ENCODE data around the gene KLHL29. TPM values are rescaled to one million over a fixed set of nuclear protein-coding genes. Genes with fewer than 3 reads are reported as not detected.

The KLHL29 gene
- total and polyA plus RNA-seq, 10 of the 15 experiments (the other 5 are each of a cell fraction or from before 2014, with no cell fraction given) = 1.4 to 19.5 (median 6.1) TPM

DNA sequence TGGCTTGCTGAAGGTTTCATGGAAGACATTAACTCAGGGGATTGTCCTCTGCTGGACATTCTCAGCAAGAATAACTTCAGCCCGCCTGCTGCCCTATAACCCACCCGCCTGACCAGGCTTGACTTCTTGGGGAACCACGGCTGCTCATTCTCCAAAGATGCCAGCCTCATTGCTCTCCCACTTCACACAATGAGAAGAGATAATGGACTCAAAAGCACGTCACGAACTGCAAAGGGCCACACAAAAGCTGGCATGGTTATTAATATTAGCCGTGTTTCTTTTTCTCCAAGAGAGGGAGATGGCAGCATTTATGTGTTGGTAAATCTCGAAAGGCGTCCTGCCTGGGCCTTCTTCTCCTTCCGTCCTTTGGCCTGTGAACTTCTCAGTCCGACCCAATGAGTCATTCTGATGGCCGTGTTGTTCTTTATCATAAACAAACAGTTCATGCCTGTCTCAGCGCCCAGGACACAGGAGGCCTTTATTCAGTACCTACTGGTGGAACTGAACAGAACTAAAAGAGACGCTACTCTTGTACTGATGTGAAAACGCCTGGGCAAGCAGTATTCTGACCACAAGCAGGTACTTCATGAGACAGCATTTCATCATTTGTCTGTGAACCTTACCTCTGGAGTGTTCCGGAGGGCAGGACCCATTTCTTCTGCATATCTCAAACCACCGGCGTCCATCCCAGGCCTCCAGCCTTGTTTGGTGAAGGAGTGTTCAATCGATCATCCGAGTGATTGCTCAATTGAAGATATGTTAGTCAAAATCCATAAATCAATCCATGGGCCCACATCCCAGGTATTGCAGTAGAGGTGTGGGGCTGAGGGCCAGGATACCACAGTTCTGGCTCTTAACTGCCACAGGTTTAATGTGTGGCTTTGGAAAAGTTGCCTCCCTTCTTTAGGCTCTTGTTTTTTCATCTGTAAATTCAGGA lies 25.1 kb upstream of the KLHL29 start:
- TF ChIP-seq MEF2A (IDR thresholded peaks at IDR 0.05; ENCODE audit: insufficient read depth, low read depth, low read length) = no peak
- no peak for TF ChIP-seq SIN3A (IDR thresholded peaks at IDR 0.05; ENCODE audit: low read depth, low read length)
- TF ChIP-seq, protein P1, sequence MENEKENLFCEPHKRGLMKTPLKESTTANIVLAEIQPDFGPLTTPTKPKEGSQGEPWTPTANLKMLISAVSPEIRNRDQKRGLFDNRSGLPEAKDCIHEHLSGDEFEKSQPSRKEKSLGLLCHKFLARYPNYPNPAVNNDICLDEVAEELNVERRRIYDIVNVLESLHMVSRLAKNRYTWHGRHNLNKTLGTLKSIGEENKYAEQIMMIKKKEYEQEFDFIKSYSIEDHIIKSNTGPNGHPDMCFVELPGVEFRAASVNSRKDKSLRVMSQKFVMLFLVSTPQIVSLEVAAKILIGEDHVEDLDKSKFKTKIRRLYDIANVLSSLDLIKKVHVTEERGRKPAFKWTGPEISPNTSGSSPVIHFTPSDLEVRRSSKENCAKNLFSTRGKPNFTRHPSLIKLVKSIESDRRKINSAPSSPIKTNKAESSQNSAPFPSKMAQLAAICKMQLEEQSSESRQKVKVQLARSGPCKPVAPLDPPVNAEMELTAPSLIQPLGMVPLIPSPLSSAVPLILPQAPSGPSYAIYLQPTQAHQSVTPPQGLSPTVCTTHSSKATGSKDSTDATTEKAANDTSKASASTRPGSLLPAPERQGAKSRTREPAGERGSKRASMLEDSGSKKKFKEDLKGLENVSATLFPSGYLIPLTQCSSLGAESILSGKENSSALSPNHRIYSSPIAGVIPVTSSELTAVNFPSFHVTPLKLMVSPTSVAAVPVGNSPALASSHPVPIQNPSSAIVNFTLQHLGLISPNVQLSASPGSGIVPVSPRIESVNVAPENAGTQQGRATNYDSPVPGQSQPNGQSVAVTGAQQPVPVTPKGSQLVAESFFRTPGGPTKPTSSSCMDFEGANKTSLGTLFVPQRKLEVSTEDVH (IDR thresholded peaks at IDR 0.05; ENCODE audit: low read depth, partially characterized antibody) = no peak
- no peak for TF ChIP-seq YBX1 (IDR thresholded peaks at IDR 0.05)
- no peak for TF ChIP-seq BACH1 (IDR thresholded peaks at IDR 0.05; ENCODE audit: borderline replicate concordance)
- TF ChIP-seq NBN (IDR thresholded peaks at IDR 0.05) = no peak
- TF ChIP-seq CHD1 (IDR thresholded peaks at IDR 0.05; ENCODE audit: low read depth, low read length) = no peak
- TF ChIP-seq PRDM15 (CRISPR knock-in tag; IDR thresholded peaks at IDR 0.05) = no peak
- no peak for TF ChIP-seq ZSCAN29 (IDR thresholded peaks at IDR 0.05)
- no peak for TF ChIP-seq IKZF1 (conservative IDR thresholded peaks at IDR 0.05)
- TF ChIP-seq, protein P2, sequence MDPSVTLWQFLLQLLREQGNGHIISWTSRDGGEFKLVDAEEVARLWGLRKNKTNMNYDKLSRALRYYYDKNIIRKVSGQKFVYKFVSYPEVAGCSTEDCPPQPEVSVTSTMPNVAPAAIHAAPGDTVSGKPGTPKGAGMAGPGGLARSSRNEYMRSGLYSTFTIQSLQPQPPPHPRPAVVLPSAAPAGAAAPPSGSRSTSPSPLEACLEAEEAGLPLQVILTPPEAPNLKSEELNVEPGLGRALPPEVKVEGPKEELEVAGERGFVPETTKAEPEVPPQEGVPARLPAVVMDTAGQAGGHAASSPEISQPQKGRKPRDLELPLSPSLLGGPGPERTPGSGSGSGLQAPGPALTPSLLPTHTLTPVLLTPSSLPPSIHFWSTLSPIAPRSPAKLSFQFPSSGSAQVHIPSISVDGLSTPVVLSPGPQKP (IDR thresholded peaks at IDR 0.05; ENCODE audit: low read depth, low read length) = no peak
- no peak for TF ChIP-seq HDAC2 (IDR thresholded peaks at IDR 0.05)
- TF ChIP-seq ZBTB11 (CRISPR knock-in tag; IDR thresholded peaks at IDR 0.05) = no peak
- 72% methylated on average over 19 of the region's 19 CpGs for WGBS (ENCODE audit: insufficient coverage, insufficient replicate concordance, low lambda C conversion rate, missing lambda C conversion rate)
- no peak overlapping the region for H3K4me2 ChIP-seq (ENCODE audit: control insufficient read depth, insufficient read depth)
- H2AFZ ChIP-seq (ENCODE audit: control insufficient read depth, low read depth, low read length) = no peak overlapping the region
- ChIA-PET POLR2A (no interaction called here), RAD21 (ENCODE audit: unreplicated experiment) (no interaction called here), CTCF (interaction anchor here (1.2 kb wide), 1 partner anchor 45 kb away, joined by 3 read pairs; no protein-coding TSS in a partner anchor), SMC1A (ENCODE audit: uncharacterized antibody, unreplicated experiment) (no interaction called here)
- H3K27ac ChIP-seq (ENCODE audit: control insufficient read depth, insufficient read depth) = no peak overlapping the region
- ATAC-seq (no peak), DNase-seq (ENCODE audit: low read depth, low spot score) (no peak), FAIRE-seq (no peak)
- H3K79me2 ChIP-seq (ENCODE audit: control insufficient read depth, insufficient read depth, low read length) = no peaks in the 10 kb centered on the region
- H3K4me3 ChIP-seq = no peak overlapping the region
- no peaks in the 10 kb centered on the region for H4K20me1 ChIP-seq (ENCODE audit: control insufficient read depth, insufficient read depth)
- no peaks in the 10 kb centered on the region for H3K9me3 ChIP-seq (replicated peaks; ENCODE audit: control insufficient read depth, insufficient read depth, low read length)
- intact Hi-C loops (cut with micrococcal nuclease; ENCODE audit: unreplicated experiment) = no loop called here
- H3K36me3 ChIP-seq (ENCODE audit: control insufficient read depth in 2 of 2, insufficient read depth in 2 of 2, low read length in 1 of 2) = no peaks in the 10 kb centered on the region
- no peaks in the 10 kb centered on the region for H3K27me3 ChIP-seq (replicated peaks in 1 of 2; ENCODE audit: control insufficient read depth in 2 of 2, insufficient read depth in 2 of 2, low read length in 1 of 2)
- peaks cover 4% of the 10 kb centered on the region for H3K4me1 ChIP-seq (ENCODE audit: control insufficient read depth, insufficient read depth, low read length)
- H3K9ac ChIP-seq (ENCODE audit: control insufficient read depth, insufficient read depth, low read length) = no peak overlapping the region
- no TSS peak for BruUV-seq (replicated peaks)
- in situ Hi-C loops (cut with MboI) = no loop called here
